Measurements from ENCODE around the gene C2CD2.

The C2CD2 gene

DNA sequence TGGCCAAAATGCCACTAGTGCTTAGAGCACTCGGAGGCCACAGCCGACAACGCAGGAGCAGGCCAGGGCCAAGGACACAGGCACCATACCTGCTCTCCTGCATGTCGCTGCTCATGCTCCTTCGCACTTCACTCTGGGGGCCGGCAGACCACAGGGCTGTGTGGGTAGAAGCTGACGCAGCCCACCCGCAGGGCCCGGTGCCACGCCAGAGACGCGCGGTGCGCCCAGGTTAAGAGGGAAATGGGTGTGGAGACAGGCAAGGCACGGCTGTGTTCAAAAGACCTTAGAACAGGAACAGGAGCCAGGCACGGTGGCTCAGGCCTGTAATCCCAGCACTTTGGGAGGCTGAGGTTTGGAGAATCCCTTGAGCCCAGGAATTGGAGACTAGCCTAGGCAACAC lies 61.1 kb downstream of the C2CD2 start:
- H2AK5ac ChIP-seq (ENCODE audit: low read depth, low read length), result no peak overlapping the region
- H2BK120ac ChIP-seq (ENCODE audit: low read depth, low read length), result no peak overlapping the region
- no peaks in the 10 kb centered on the region for H3K9me3 ChIP-seq (replicated peaks in 1 of 2; ENCODE audit: control insufficient read depth in 2 of 2, insufficient read depth in 1 of 2, low read depth in 1 of 2, low read length in 2 of 2)
- peaks cover 0 to 5% of the 10 kb centered on the region in 2 donors for H3K36me3 ChIP-seq (replicated peaks in 1 of 2; ENCODE audit: control insufficient read depth in 2 of 2, insufficient read depth in 2 of 2, low read length in 2 of 2)
- no peak overlapping the region for H4K91ac ChIP-seq (ENCODE audit: low read depth, low read length, poor library complexity)
- no peak overlapping the region for H3K27ac ChIP-seq (replicated peaks; ENCODE audit: low read length)
- no peak for DNase-seq (ENCODE audit: low spot score)
- H3K18ac ChIP-seq (ENCODE audit: low read length), result peak overlapping the region; percentile 77
- H3K9ac ChIP-seq (ENCODE audit: low read depth, low read length, poor library complexity), result no peak overlapping the region
- H3K14ac ChIP-seq (ENCODE audit: low read length), result peak overlapping the region; percentile 90
- no peak overlapping the region for H4K8ac ChIP-seq (ENCODE audit: low read depth, low read length)
- peak overlapping the region; percentile 86 for H3K23ac ChIP-seq (ENCODE audit: low read depth, low read length, poor library complexity)
- no peaks in the 10 kb centered on the region for H3K79me1 ChIP-seq (ENCODE audit: low read depth, low read length)
- no peak overlapping the region for H3K4ac ChIP-seq (ENCODE audit: low read length)
- H3K4me2 ChIP-seq (ENCODE audit: insufficient read depth, low read length, poor library complexity, severe bottlenecking), result no peak overlapping the region
- no peaks in the 10 kb centered on the region for H3K27me3 ChIP-seq (ENCODE audit: control insufficient read depth in 3 of 3, insufficient read depth in 3 of 3, low read depth in 1 of 3, low read length in 3 of 3)
- H2AFZ ChIP-seq (ENCODE audit: low read length), result no peak overlapping the region
- no peak overlapping the region for H2BK15ac ChIP-seq (ENCODE audit: low read length)
- peaks cover 0 to 17% of the 10 kb centered on the region in 2 donors for H3K4me1 ChIP-seq (ENCODE audit: control insufficient read depth in 2 of 2, insufficient read depth in 1 of 2, low read depth in 1 of 2, low read length in 2 of 2)
- no CpG with 5 or more reads among the region's 16 CpGs for WGBS, 2 donors (ENCODE audit: extremely low coverage in 2 of 2, insufficient read length in 2 of 2, insufficient replicate concordance in 1 of 2)
- peak overlapping the region; percentile 42 for H2BK5ac ChIP-seq (ENCODE audit: low read length)
- no peak overlapping the region for H3K4me3 ChIP-seq (ENCODE audit: low read length in 2 of 2)
- H2BK12ac ChIP-seq (ENCODE audit: low read length), result no peak overlapping the region

DNA sequence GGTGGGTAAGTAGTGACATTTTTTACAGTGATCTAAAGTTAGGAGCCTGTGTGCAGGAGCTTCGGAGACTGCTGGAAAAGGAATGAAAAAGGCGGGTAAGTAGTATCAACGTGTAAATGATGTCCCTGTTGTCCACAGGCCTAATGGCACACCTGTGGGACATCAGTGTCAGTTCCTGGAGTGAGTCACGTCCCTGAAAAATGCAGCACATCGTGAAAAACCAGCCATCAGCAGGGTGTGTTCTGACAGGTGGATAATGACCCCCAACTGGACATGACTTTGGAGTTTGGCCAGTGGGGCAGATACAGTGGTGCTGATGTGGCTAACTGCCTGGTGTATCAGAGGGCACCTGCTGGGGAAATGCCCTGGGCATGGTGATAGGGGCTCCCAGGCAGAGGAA lies 62.7 kb downstream of the C2CD2 start:
- Histone ChIP-seq H2BK15ac (ENCODE audit: low read length) (no peak overlapping the region), H3K18ac (ENCODE audit: low read length) (no peak overlapping the region), H3K9me3 (replicated peaks in 1 of 2; ENCODE audit: control insufficient read depth in 2 of 2, insufficient read depth in 1 of 2, low read depth in 1 of 2, low read length in 2 of 2) (no peaks in the 10 kb centered on the region), H2BK12ac (ENCODE audit: low read length) (no peak overlapping the region), H2AFZ (ENCODE audit: low read length) (no peak overlapping the region), H3K4me1 (ENCODE audit: control insufficient read depth in 2 of 2, insufficient read depth in 1 of 2, low read depth in 1 of 2, low read length in 2 of 2) (peaks cover 0 to 9% of the 10 kb centered on the region in 2 donors), H3K79me1 (ENCODE audit: low read depth, low read length) (no peaks in the 10 kb centered on the region), H2AK5ac (ENCODE audit: low read depth, low read length) (no peak overlapping the region), H3K27me3 (ENCODE audit: control insufficient read depth in 3 of 3, insufficient read depth in 3 of 3, low read depth in 1 of 3, low read length in 3 of 3) (no peaks in the 10 kb centered on the region), H3K9ac (ENCODE audit: low read depth, low read length, poor library complexity) (no peak overlapping the region), H2BK120ac (ENCODE audit: low read depth, low read length) (no peak overlapping the region), H3K27ac (replicated peaks; ENCODE audit: low read length) (no peak overlapping the region), H4K8ac (ENCODE audit: low read depth, low read length) (no peak overlapping the region), H3K14ac (ENCODE audit: low read length) (no peak overlapping the region), H2BK5ac (ENCODE audit: low read length) (peak overlapping the region; percentile 19), H4K91ac (ENCODE audit: low read depth, low read length, poor library complexity) (no peak overlapping the region), H3K4ac (ENCODE audit: low read length) (no peak overlapping the region), H3K4me3 (ENCODE audit: low read length in 2 of 2) (no peak overlapping the region), H3K23ac (ENCODE audit: low read depth, low read length, poor library complexity) (no peak overlapping the region), H3K36me3 (replicated peaks in 1 of 2; ENCODE audit: control insufficient read depth in 2 of 2, insufficient read depth in 2 of 2, low read length in 2 of 2) (peaks cover 0 to 5% of the 10 kb centered on the region in 2 donors), H3K4me2 (ENCODE audit: insufficient read depth, low read length, poor library complexity, severe bottlenecking) (no peak overlapping the region)
- DNase-seq (ENCODE audit: low spot score), result no peak
- no CpG with 5 or more reads among the region's 5 CpGs for WGBS, 2 donors (ENCODE audit: extremely low coverage in 2 of 2, insufficient read length in 2 of 2, insufficient replicate concordance in 1 of 2)

- Histone ChIP-seq H4K91ac (ENCODE audit: low read depth, low read length, poor library complexity) (no peak overlapping the region), H3K4me1 (ENCODE audit: control insufficient read depth in 2 of 2, insufficient read depth in 1 of 2, low read depth in 1 of 2, low read length in 2 of 2) (peaks cover 0 to 6% of the 10 kb centered on the region in 2 donors), H3K36me3 (replicated peaks in 1 of 2; ENCODE audit: control insufficient read depth in 2 of 2, insufficient read depth in 2 of 2, low read length in 2 of 2) (no peaks in the 10 kb centered on the region), H3K27me3 (ENCODE audit: control insufficient read depth in 3 of 3, insufficient read depth in 3 of 3, low read depth in 1 of 3, low read length in 3 of 3) (no peaks in the 10 kb centered on the region), H3K14ac (ENCODE audit: low read length) (no peak overlapping the region), H3K79me1 (ENCODE audit: low read depth, low read length) (no peaks in the 10 kb centered on the region), H3K9ac (ENCODE audit: low read depth, low read length, poor library complexity) (no peak overlapping the region), H3K27ac (replicated peaks; ENCODE audit: low read length) (no peak overlapping the region), H3K23ac (ENCODE audit: low read depth, low read length, poor library complexity) (no peak overlapping the region), H2BK15ac (ENCODE audit: low read length) (no peak overlapping the region), H3K4me2 (ENCODE audit: insufficient read depth, low read length, poor library complexity, severe bottlenecking) (no peak overlapping the region), H4K8ac (ENCODE audit: low read depth, low read length) (no peak overlapping the region), H3K18ac (ENCODE audit: low read length) (no peak overlapping the region), H2BK5ac (ENCODE audit: low read length) (no peak overlapping the region), H2AFZ (ENCODE audit: low read length) (no peak overlapping the region), H3K4me3 (ENCODE audit: low read length in 2 of 2) (no peak overlapping the region), H3K9me3 (replicated peaks in 1 of 2; ENCODE audit: control insufficient read depth in 2 of 2, insufficient read depth in 1 of 2, low read depth in 1 of 2, low read length in 2 of 2) (no peaks in the 10 kb centered on the region), H2AK5ac (ENCODE audit: low read depth, low read length) (no peak overlapping the region), H3K4ac (ENCODE audit: low read length) (no peak overlapping the region), H2BK12ac (ENCODE audit: low read length) (no peak overlapping the region), H2BK120ac (ENCODE audit: low read depth, low read length) (no peak overlapping the region)
- no peak for DNase-seq (ENCODE audit: low spot score)
- no CpG with 5 or more reads among the region's 6 CpGs for WGBS, 2 donors (ENCODE audit: extremely low coverage in 2 of 2, insufficient read length in 2 of 2, insufficient replicate concordance in 1 of 2)
Observed at GRCh38 chr21:41890355-41890754, 63.5 kb downstream of the C2CD2 start.

DNA sequence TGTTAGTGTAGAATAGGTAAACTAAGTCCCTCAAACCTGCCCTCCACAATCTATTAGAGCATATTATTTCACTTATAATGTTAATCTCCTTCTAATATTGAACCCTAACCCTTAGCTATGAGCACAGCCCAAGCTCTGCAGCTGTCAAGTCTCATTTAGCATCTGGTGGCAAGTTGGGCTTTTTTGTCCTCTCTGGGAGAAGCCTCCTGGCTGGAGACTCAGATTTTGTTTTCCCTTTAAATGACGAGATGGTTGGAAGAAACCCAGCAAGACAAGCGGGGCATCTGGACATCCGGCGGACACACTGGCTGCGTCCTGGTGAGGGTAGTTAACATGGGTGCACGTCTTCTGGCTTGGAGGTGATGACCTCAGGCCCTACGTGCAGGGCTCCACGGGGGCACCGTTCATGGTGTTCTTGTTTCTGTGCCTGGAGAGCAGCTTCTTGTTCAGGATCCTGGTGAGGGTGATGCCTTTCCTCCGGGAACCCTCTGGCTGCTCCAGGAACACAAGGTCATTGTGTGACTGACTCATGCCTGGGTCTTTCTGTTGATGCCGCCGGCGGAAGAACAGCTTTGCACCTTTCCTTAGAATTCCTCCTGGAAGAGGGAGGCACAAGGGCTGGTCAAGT lies 65.0 kb downstream of the C2CD2 start:
- no peaks in the 10 kb centered on the region for H3K27me3 ChIP-seq (ENCODE audit: control insufficient read depth in 3 of 3, insufficient read depth in 3 of 3, low read depth in 1 of 3, low read length in 3 of 3)
- H3K14ac ChIP-seq (ENCODE audit: low read length), result no peak overlapping the region
- H2BK15ac ChIP-seq (ENCODE audit: low read length), result no peak overlapping the region
- no peak overlapping the region for H2BK120ac ChIP-seq (ENCODE audit: low read depth, low read length)
- no CpG with 5 or more reads among the region's 13 CpGs for WGBS, 2 donors (ENCODE audit: extremely low coverage in 2 of 2, insufficient read length in 2 of 2, insufficient replicate concordance in 1 of 2)
- H2BK12ac ChIP-seq (ENCODE audit: low read length), result no peak overlapping the region
- H3K9ac ChIP-seq (ENCODE audit: low read depth, low read length, poor library complexity), result no peak overlapping the region
- no peak overlapping the region for H3K4ac ChIP-seq (ENCODE audit: low read length)
- H3K27ac ChIP-seq (replicated peaks; ENCODE audit: low read length), result no peak overlapping the region
- H3K4me1 ChIP-seq (ENCODE audit: control insufficient read depth in 2 of 2, insufficient read depth in 1 of 2, low read depth in 1 of 2, low read length in 2 of 2), result no peaks in the 10 kb centered on the region
- H3K79me1 ChIP-seq (ENCODE audit: low read depth, low read length), result no peaks in the 10 kb centered on the region
- H2AK5ac ChIP-seq (ENCODE audit: low read depth, low read length), result no peak overlapping the region
- H4K91ac ChIP-seq (ENCODE audit: low read depth, low read length, poor library complexity), result no peak overlapping the region
- no peaks in the 10 kb centered on the region for H3K36me3 ChIP-seq (replicated peaks in 1 of 2; ENCODE audit: control insufficient read depth in 2 of 2, insufficient read depth in 2 of 2, low read length in 2 of 2)
- H3K23ac ChIP-seq (ENCODE audit: low read depth, low read length, poor library complexity), result no peak overlapping the region
- no peak overlapping the region for H3K4me3 ChIP-seq (ENCODE audit: low read length in 2 of 2)
- no peak overlapping the region for H3K18ac ChIP-seq (ENCODE audit: low read length)
- no peak overlapping the region for H3K4me2 ChIP-seq (ENCODE audit: insufficient read depth, low read length, poor library complexity, severe bottlenecking)
- DNase-seq (ENCODE audit: low spot score), result no peak
- no peaks in the 10 kb centered on the region for H3K9me3 ChIP-seq (replicated peaks in 1 of 2; ENCODE audit: control insufficient read depth in 2 of 2, insufficient read depth in 1 of 2, low read depth in 1 of 2, low read length in 2 of 2)
- H4K8ac ChIP-seq (ENCODE audit: low read depth, low read length), result no peak overlapping the region
- H2BK5ac ChIP-seq (ENCODE audit: low read length), result no peak overlapping the region
- no peak overlapping the region for H2AFZ ChIP-seq (ENCODE audit: low read length)

All from neuronal stem cell (in vitro differentiated cells).